ENCODE measurements around the gene ST7. TPM values are rescaled to one million over a fixed set of nuclear protein-coding genes. Genes with fewer than 3 reads are reported as not detected.
"Not testable (repeated sequence)": the region's sequence is repeated elsewhere in the genome, so short reads cannot be mapped to it uniquely, and the experiment has no call there.

Gene ST7
- total and polyA plus RNA-seq, 2 donors (not counting 3 experiments of a cell fraction or from before 2014, with no cell fraction given), result 18.6 to 24.9 TPM

DNA sequence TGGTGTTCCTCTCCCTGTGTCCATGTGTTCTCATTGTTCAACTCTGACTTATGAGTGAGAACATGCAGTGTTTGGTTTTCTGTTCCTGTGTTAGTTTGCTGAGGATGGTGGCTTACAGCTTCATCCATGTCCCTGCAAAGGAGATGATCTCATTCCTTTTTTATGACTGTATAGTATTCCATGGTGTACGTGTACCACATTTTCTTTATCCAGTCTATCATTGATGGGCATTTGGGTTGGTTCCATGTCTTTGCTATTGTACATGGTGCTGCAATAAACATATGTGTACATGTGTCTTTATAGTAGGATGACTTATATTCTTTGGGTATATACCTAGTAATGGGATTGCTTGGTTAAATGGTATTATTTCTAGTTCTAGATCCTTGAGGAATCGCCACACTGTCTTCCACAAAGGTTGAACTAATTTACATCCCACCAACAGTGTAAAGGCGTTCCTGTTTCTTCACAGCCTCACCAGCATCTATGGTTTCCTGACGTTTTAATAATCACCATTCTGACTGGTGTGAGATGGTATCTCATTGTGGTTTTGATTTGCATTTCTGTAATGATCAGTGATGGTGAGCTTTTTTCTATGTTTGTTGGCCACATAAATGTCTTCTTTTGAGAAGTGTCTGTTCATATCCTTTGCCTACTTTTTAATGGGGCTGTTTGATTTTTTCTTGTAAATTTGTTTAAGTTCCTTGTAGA, 8.8 kb downstream of the ST7 start:
- CTCF ChIA-PET, result not testable (repeated sequence)

DNA sequence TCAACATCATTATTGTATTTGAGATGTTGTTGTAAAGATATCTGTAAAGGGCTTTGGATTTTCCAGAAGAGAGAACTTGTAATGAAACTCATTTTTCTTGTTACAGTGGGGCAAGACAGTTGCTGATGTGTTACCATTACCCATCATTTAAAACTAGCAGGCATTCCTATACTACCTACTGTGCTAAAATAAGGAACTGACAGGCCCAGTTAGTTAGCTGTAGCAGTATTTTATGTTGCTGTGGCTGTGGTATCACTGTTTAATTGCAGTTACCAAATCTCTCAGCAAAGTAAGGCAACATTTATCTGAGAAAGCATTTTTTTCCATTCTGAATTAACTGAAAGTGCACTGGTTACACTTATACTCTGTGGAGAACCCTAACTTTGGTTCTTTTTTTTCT, 9.9 kb downstream of the ST7 start:
- no TSS peak for BruUV-seq (replicated peaks)
- POLR2A ChIA-PET, result no interaction called here

More for the DNA sequence above, 8.8 kb downstream of the ST7 start:
- H3K9me3 ChIP-seq (replicated peaks; ENCODE audit: control insufficient read depth, insufficient read depth, low read length); H3K36me3 ChIP-seq (ENCODE audit: control insufficient read depth in 2 of 2, extremely low read depth in 1 of 2, insufficient read depth in 2 of 2, low read length in 2 of 2); POLR2A ChIA-PET; H3K4me2 ChIP-seq (ENCODE audit: insufficient read depth, low read length); BruUV-seq (replicated peaks); FAIRE-seq; H3K9me1 ChIP-seq (replicated peaks; ENCODE audit: control insufficient read depth, extremely low read depth, insufficient read depth, low read length); H4K20me1 ChIP-seq (replicated peaks; ENCODE audit: control insufficient read depth, extremely low read depth, insufficient read depth, low read length); H3K27ac ChIP-seq (ENCODE audit: insufficient read depth, low read depth, low read length); dilution Hi-C loops (cut with MboI; ENCODE audit: extremely low pct_ligation_motif_present, low sequenced_read_pairs); H3K4me3 ChIP-seq (replicated peaks in 1 of 3; ENCODE audit: insufficient read depth in 1 of 3, low read depth in 1 of 3, low read length in 3 of 3); DNase-seq (ENCODE audit: low read depth, low spot score); H3K9ac ChIP-seq (replicated peaks; ENCODE audit: extremely low read depth, insufficient read depth, low read length); H3K4me1 ChIP-seq (ENCODE audit: control insufficient read depth, extremely low read depth, insufficient read depth, low read length); H3K27me3 ChIP-seq (ENCODE audit: control insufficient read depth in 2 of 2, insufficient read depth in 2 of 2, low read length in 2 of 2); H2AFZ ChIP-seq (ENCODE audit: low read depth, low read length); intact Hi-C loops (cut with micrococcal nuclease): not testable (repeated sequence)
- peaks cover 51% of the 10 kb centered on the region for H3K79me2 ChIP-seq (ENCODE audit: control insufficient read depth, insufficient read depth, low read length)

More for the DNA sequence above, 9.9 kb downstream of the ST7 start:
- Histone ChIP-seq H3K9me3 (replicated peaks; ENCODE audit: control insufficient read depth, insufficient read depth, low read length) (no peaks in the 10 kb centered on the region), H2AFZ (ENCODE audit: low read depth, low read length) (no peak overlapping the region), H3K4me2 (ENCODE audit: insufficient read depth, low read length) (no peak overlapping the region), H3K79me2 (ENCODE audit: control insufficient read depth, insufficient read depth, low read length) (peaks cover 51% of the 10 kb centered on the region), H3K4me1 (ENCODE audit: control insufficient read depth, extremely low read depth, insufficient read depth, low read length) (no peaks in the 10 kb centered on the region), H4K20me1 (replicated peaks; ENCODE audit: control insufficient read depth, extremely low read depth, insufficient read depth, low read length) (no peaks in the 10 kb centered on the region), H3K9ac (replicated peaks; ENCODE audit: extremely low read depth, insufficient read depth, low read length) (no peak overlapping the region), H3K36me3 (ENCODE audit: control insufficient read depth in 2 of 2, extremely low read depth in 1 of 2, insufficient read depth in 2 of 2, low read length in 2 of 2) (no peaks in the 10 kb centered on the region), H3K9me1 (replicated peaks; ENCODE audit: control insufficient read depth, extremely low read depth, insufficient read depth, low read length) (no peaks in the 10 kb centered on the region), H3K27me3 (ENCODE audit: control insufficient read depth in 2 of 2, insufficient read depth in 2 of 2, low read length in 2 of 2) (no peaks in the 10 kb centered on the region), H3K4me3 (replicated peaks in 1 of 3; ENCODE audit: insufficient read depth in 1 of 3, low read depth in 1 of 3, low read length in 3 of 3) (no peak overlapping the region), H3K27ac (ENCODE audit: insufficient read depth, low read depth, low read length) (no peak overlapping the region)
- FAIRE-seq (no peak), DNase-seq (ENCODE audit: low read depth, low spot score) (no peak)
- CTCF ChIA-PET, result interaction anchor here (1.1 kb wide), 1 partner anchor 9 kb away, joined by 4 read pairs; no protein-coding TSS in a partner anchor
- dilution Hi-C loops (cut with MboI; ENCODE audit: extremely low pct_ligation_motif_present, low sequenced_read_pairs) (no loop called here), intact Hi-C loops (cut with micrococcal nuclease) (no loop called here)
- no peak for TF ChIP-seq POLR2AphosphoS5 (IDR thresholded peaks at IDR 0.05; ENCODE audit: insufficient read depth, low read depth, low read length)
- TF ChIP-seq MYC (IDR thresholded peaks at IDR 0.05; ENCODE audit: low read depth, low read length), result no peak
- TF ChIP-seq GATA2 (IDR thresholded peaks at IDR 0.05; ENCODE audit: insufficient read depth, insufficient read length, low read depth, low read length), result no peak
- no peak for TF ChIP-seq JUN (IDR thresholded peaks at IDR 0.05; ENCODE audit: borderline replicate concordance, insufficient read depth, insufficient read length, low read depth)
- TF ChIP-seq, protein P1, sequence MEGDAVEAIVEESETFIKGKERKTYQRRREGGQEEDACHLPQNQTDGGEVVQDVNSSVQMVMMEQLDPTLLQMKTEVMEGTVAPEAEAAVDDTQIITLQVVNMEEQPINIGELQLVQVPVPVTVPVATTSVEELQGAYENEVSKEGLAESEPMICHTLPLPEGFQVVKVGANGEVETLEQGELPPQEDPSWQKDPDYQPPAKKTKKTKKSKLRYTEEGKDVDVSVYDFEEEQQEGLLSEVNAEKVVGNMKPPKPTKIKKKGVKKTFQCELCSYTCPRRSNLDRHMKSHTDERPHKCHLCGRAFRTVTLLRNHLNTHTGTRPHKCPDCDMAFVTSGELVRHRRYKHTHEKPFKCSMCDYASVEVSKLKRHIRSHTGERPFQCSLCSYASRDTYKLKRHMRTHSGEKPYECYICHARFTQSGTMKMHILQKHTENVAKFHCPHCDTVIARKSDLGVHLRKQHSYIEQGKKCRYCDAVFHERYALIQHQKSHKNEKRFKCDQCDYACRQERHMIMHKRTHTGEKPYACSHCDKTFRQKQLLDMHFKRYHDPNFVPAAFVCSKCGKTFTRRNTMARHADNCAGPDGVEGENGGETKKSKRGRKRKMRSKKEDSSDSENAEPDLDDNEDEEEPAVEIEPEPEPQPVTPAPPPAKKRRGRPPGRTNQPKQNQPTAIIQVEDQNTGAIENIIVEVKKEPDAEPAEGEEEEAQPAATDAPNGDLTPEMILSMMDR (IDR thresholded peaks at IDR 0.05; ENCODE audit: extremely low read depth in 1 of 2, insufficient read depth in 1 of 2, low read depth in 1 of 2, low read length in 2 of 2), result no peak

Measured in endothelial cell of umbilical vein (primary cell).